Skeletal muscle tissue (tissue), 5 donors: ENCODE data around the gene TRIM51. TPM values are rescaled to one million over a fixed set of nuclear protein-coding genes. Genes with fewer than 3 reads are reported as not detected.

Experiments used
- H3K27ac ChIP-seq: one replicate; pipeline ENCODE4 v1.7.0; 2013; ENCODE audit warnings: mild to moderate bottlenecking, low read depth, low read length, inconsistent platforms
- H3K27me3 ChIP-seq, 3 donors: one replicate each; pipeline ENCODE4 v1.7.0; 2013; ENCODE audit warnings: low read length in 3 of 3; ENCODE audit not compliant: control insufficient read depth in 3 of 3, insufficient read depth in 3 of 3
- H3K36me3 ChIP-seq, 3 donors: one replicate each; pipeline ENCODE4 v1.7.0; 2013; ENCODE audit warnings: low read length in 3 of 3; ENCODE audit not compliant: control insufficient read depth in 3 of 3, insufficient read depth in 3 of 3
- H3K4me1 ChIP-seq, 3 donors: one replicate each; pipeline ENCODE4 v1.7.0; 2013; ENCODE audit warnings: low read length in 3 of 3, mild to moderate bottlenecking in 3 of 3; ENCODE audit not compliant: control insufficient read depth in 3 of 3, insufficient read depth in 3 of 3
- H3K4me3 ChIP-seq, 3 donors: one replicate each; pipeline ENCODE4 v1.7.0; 2013; ENCODE audit warnings: low read length in 3 of 3
- H3K9ac ChIP-seq, 3 donors: one replicate each; pipeline ENCODE4 v1.7.0; 2013; ENCODE audit warnings: low read length in 3 of 3, mild to moderate bottlenecking in 3 of 3, moderate library complexity in 2 of 3, low read depth in 1 of 3
- H3K9me3 ChIP-seq, 3 donors: one replicate each; pipeline ENCODE4 v1.7.0; 2013; ENCODE audit warnings: low read length in 3 of 3; ENCODE audit not compliant: control insufficient read depth in 3 of 3
- small RNA-seq: library from RNA; depleted of rRNA; stranded (forward); fragments of <200 nt; gene quantifications from one replicate; pipeline ENCODE3, GENCODE V24; 2014
- total RNA-seq: library from RNA; depleted of rRNA; stranded (reverse); fragments of >200 nt; gene quantifications from one replicate; pipeline ENCODE4 v1.2.3, GENCODE V29; 2014
- donor health status: Osteomylitis.

Gene TRIM51
- total RNA-seq, 1 donor from 2014 or later = not detected

GRCh38 chr11:55895216-55895615 is 12.1 kb downstream of the TRIM51 start:
- Histone ChIP-seq H3K36me3 (no peaks in the 10 kb centered on the region), H3K27ac (no peak overlapping the region), H3K9me3 (no peaks in the 10 kb centered on the region), H3K4me1 (no peaks in the 10 kb centered on the region), H3K27me3 (no peaks in the 10 kb centered on the region), H3K9ac (no peak overlapping the region), H3K4me3 (no peak overlapping the region)

- Histone ChIP-seq H3K27ac (no peak overlapping the region), H3K9me3 (peaks cover 0 to 3% (median 0%) of the 10 kb centered on the region in 3 donors), H3K4me1 (no peaks in the 10 kb centered on the region), H3K27me3 (no peaks in the 10 kb centered on the region), H3K4me3 (no peak overlapping the region), H3K36me3 (no peaks in the 10 kb centered on the region), H3K9ac (no peak overlapping the region)
Observed at GRCh38 chr11:55902308-55902707, 19.2 kb downstream of the TRIM51 start.

GRCh38 chr11:55914482-55914881 is 31.4 kb downstream of the TRIM51 start, which contains the start of gene OR5W2:
OR5W2 (minus strand) TSS chr11:55914582; CDS start chr11:55914582, 0 bp downstream.
- H3K4me3 ChIP-seq = no peak within 1 kb of the TSS
- H3K36me3 ChIP-seq = no peaks in the 10 kb centered on the region
- H3K4me1 ChIP-seq = no peaks in the 10 kb centered on the region
- no peak within 1 kb of the TSS for H3K9ac ChIP-seq
- no peaks in the 10 kb centered on the region for H3K9me3 ChIP-seq
- no peaks in the 10 kb centered on the region for H3K27me3 ChIP-seq
- no peak within 1 kb of the TSS for H3K27ac ChIP-seq

- Histone ChIP-seq H3K9me3 (no peaks in the 10 kb centered on the region), H3K4me3 (no peak overlapping the region), H3K27ac (no peak overlapping the region), H3K36me3 (no peaks in the 10 kb centered on the region), H3K27me3 (no peaks in the 10 kb centered on the region), H3K9ac (no peak overlapping the region), H3K4me1 (no peaks in the 10 kb centered on the region)
Observed at GRCh38 chr11:55920537-55920936, 37.4 kb downstream of the TRIM51 start.

- Histone ChIP-seq H3K36me3 (no peaks in the 10 kb centered on the region), H3K4me3 (no peak within 1 kb of the TSS), H3K9me3 (no peaks in the 10 kb centered on the region), H3K9ac (no peak within 1 kb of the TSS), H3K27ac (no peak within 1 kb of the TSS), H3K27me3 (no peaks in the 10 kb centered on the region), H3K4me1 (no peaks in the 10 kb centered on the region)
Observed at GRCh38 chr11:55936300-55936699, 53.2 kb downstream of the TRIM51 start, which contains the start of gene OR5I1. OR5I1 (minus strand) TSS chr11:55936400; CDS start chr11:55936400, 0 bp downstream.

Small RNA genes lying within 50 kb of the gene (small RNA-seq; reads per million reads assigned to genes)
- not detected for gene AC036111.3

Other genes with a start within 250 kb of the TRIM51 start
- gene OR4P4, start 248.2 kb upstream of the TRIM51 start, total RNA-seq = not detected
- not detected for gene OR4S2, start 235.0 kb upstream of the TRIM51 start, total RNA-seq
- gene OR4C6, start 221.1 kb upstream of the TRIM51 start, total RNA-seq = not detected
- not detected for gene OR5D13, start 109.9 kb upstream of the TRIM51 start, total RNA-seq
- gene OR5D14, start 87.7 kb upstream of the TRIM51 start, total RNA-seq = not detected
- gene OR5L1, start 71.9 kb upstream of the TRIM51 start, total RNA-seq = not detected
- not detected for gene OR5D18, start 63.7 kb upstream of the TRIM51 start, total RNA-seq
- not detected for gene OR5L2, start 56.1 kb upstream of the TRIM51 start, total RNA-seq
- not detected for gene OR5D16, start 44.5 kb upstream of the TRIM51 start, total RNA-seq
- gene OR5W2, start 31.3 kb downstream of the TRIM51 start, total RNA-seq = not detected
- gene OR5I1, start 53.1 kb downstream of the TRIM51 start, total RNA-seq = not detected
- gene OR10AG1, start 86.6 kb downstream of the TRIM51 start, total RNA-seq = not detected
- not detected for gene OR5F1, start 111.3 kb downstream of the TRIM51 start, total RNA-seq
- gene OR5AS1, start 144.4 kb downstream of the TRIM51 start, total RNA-seq = not detected
- gene OR8I2, start 210.0 kb downstream of the TRIM51 start, total RNA-seq = not detected
- not detected for gene OR8H2, start 220.4 kb downstream of the TRIM51 start, total RNA-seq
- gene OR8H3, start 239.1 kb downstream of the TRIM51 start, total RNA-seq = not detected